ENCODE data around the gene GPRIN3. TPM values are rescaled to one million over a fixed set of nuclear protein-coding genes. Genes with fewer than 3 reads are reported as not detected.

GPRIN3 gene
- total RNA-seq, 1 experiment from 2014 or later = 0.48 TPM

GRCh38 chr4:89251396-89251795 is 56.2 kb downstream of the GPRIN3 start:
- Histone ChIP-seq H4K20me1 (ENCODE audit: control insufficient read depth, insufficient read depth, insufficient read length) (no peaks in the 10 kb centered on the region), H3K9me3 (ENCODE audit: control insufficient read depth, low read depth, low read length) (no peaks in the 10 kb centered on the region), H3K79me1 (ENCODE audit: insufficient read depth, low read depth, low read length, poor library complexity, severe bottlenecking) (no peaks in the 10 kb centered on the region), H2BK5ac (ENCODE audit: insufficient read length, low read length) (no peak overlapping the region), H3K56ac (ENCODE audit: insufficient read length, low read depth, low read length) (no peak overlapping the region), H2AFZ (ENCODE audit: low read length) (no peak overlapping the region), H3K4me1 (ENCODE audit: insufficient read depth, low read length) (no peaks in the 10 kb centered on the region), H3K4ac (ENCODE audit: low read depth, low read length) (no peak overlapping the region), H3K79me2 (ENCODE audit: insufficient read depth, low read length) (no peaks in the 10 kb centered on the region), H3T11ph (ENCODE audit: low read length) (no peak overlapping the region), H4K8ac (replicated peaks; ENCODE audit: insufficient read length, low read depth, low read length) (no peak overlapping the region), H2BK20ac (ENCODE audit: low read depth, low read length, poor library complexity, severe bottlenecking) (no peak overlapping the region), H3K18ac (ENCODE audit: insufficient read length, low read depth, low read length) (no peak overlapping the region), H2BK12ac (ENCODE audit: insufficient read length, low read depth, low read length) (no peak overlapping the region), H3K27me3 (ENCODE audit: insufficient read depth, low read length) (no peaks in the 10 kb centered on the region), H3K27ac (ENCODE audit: insufficient read length, low read depth, low read length) (no peak overlapping the region), H4K91ac (ENCODE audit: insufficient read length, low read depth, low read length) (no peak overlapping the region), H2BK120ac (ENCODE audit: low read depth, low read length, poor library complexity, severe bottlenecking) (no peak overlapping the region), H2AK5ac (ENCODE audit: insufficient read length, low read length) (no peak overlapping the region), H3K23ac (ENCODE audit: insufficient read length, low read depth, low read length) (no peak overlapping the region), H4K5ac (ENCODE audit: insufficient read length, low read depth, low read length) (no peak overlapping the region), H3K14ac (ENCODE audit: insufficient read depth, low read length) (no peak overlapping the region), H2BK15ac (ENCODE audit: low read depth, low read length) (no peak overlapping the region), H3K23me2 (ENCODE audit: insufficient read length, low read depth, low read length, poor library complexity, severe bottlenecking) (no peaks in the 10 kb centered on the region), H3K4me2 (ENCODE audit: insufficient read depth, insufficient read length, low read length) (no peak overlapping the region), H3K9ac (ENCODE audit: extremely low read depth, insufficient read length, low read length) (no peak overlapping the region)
- Mint-ChIP-seq H3K4me3 (no peak overlapping the region), H3K36me3 (ENCODE audit: insufficient read depth in 1 of 3, low read depth in 3 of 3) (peaks cover 0 to 2% (median 0%) of the 10 kb centered on the region in 3 experiments; a peak in 1 of 7 replicates), H3K27me3 (ENCODE audit: low read depth) (no peaks in the 10 kb centered on the region; the same call in none of the 2 replicates), H3K4me1 (peaks cover 12% of the 10 kb centered on the region in 2 experiments), H3K9me3 (no peaks in the 10 kb centered on the region), H3K27ac (no peak overlapping the region)
- TF ChIP-seq, protein P1, sequence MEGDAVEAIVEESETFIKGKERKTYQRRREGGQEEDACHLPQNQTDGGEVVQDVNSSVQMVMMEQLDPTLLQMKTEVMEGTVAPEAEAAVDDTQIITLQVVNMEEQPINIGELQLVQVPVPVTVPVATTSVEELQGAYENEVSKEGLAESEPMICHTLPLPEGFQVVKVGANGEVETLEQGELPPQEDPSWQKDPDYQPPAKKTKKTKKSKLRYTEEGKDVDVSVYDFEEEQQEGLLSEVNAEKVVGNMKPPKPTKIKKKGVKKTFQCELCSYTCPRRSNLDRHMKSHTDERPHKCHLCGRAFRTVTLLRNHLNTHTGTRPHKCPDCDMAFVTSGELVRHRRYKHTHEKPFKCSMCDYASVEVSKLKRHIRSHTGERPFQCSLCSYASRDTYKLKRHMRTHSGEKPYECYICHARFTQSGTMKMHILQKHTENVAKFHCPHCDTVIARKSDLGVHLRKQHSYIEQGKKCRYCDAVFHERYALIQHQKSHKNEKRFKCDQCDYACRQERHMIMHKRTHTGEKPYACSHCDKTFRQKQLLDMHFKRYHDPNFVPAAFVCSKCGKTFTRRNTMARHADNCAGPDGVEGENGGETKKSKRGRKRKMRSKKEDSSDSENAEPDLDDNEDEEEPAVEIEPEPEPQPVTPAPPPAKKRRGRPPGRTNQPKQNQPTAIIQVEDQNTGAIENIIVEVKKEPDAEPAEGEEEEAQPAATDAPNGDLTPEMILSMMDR (conservative IDR thresholded peaks at IDR 0.05) = no peak
- no peak for DNase-seq

Data from H9 (cell line).